HepG2 (cell line): Measurements from ENCODE around the gene NAB1. TPM values are rescaled to one million over a fixed set of nuclear protein-coding genes. Genes with fewer than 3 reads are reported as not detected.
A peak's percentile ranks its signal among the peaks of the same experiment; 100 is the strongest.

Experiments used
- CEBPG ChIP-seq: IDR thresholded peaks from 2 replicates; pipeline ENCODE4 v1.6.1; 2016
- DMTF1 ChIP-seq: sonication (generic); formaldehyde crosslinking; IDR thresholded peaks from 2 replicates; pipeline ENCODE4 v1.4.0; 2020; ENCODE audit warnings: mild to moderate bottlenecking, missing genetic modification reagents
- DNMT1 ChIP-seq: sonication (generic); formaldehyde crosslinking; IDR thresholded peaks from 2 replicates; pipeline ENCODE4 v1.5.1; 2020; ENCODE audit warnings: mild to moderate bottlenecking, missing genetic modification reagents
- E2F5 ChIP-seq: sonication (generic); formaldehyde crosslinking; conservative IDR thresholded peaks from 2 replicates; pipeline ENCODE4 v1.4.0; 2020; ENCODE audit warnings: missing genetic modification reagents
- ELK4 ChIP-seq: sonication (generic); formaldehyde crosslinking; IDR thresholded peaks from 2 replicates; pipeline ENCODE4 v1.9.0; 2021; ENCODE audit warnings: missing genetic modification reagents, borderline replicate concordance
- FOXK1 ChIP-seq: sonication (generic); formaldehyde crosslinking; IDR thresholded peaks from 2 replicates; pipeline ENCODE4 v1.4.0; 2020; ENCODE audit warnings: low read depth, missing genetic modification reagents, borderline replicate concordance
- MEIS1 ChIP-seq: sonication (generic); formaldehyde crosslinking; IDR thresholded peaks from 2 replicates; pipeline ENCODE4 v1.9.0; 2021; ENCODE audit warnings: mild to moderate bottlenecking, missing genetic modification reagents, moderate library complexity, borderline replicate concordance
- MTA1 ChIP-seq: sonication (generic); formaldehyde crosslinking; IDR thresholded peaks from 2 replicates; pipeline ENCODE4 v1.4.0; 2020; ENCODE audit warnings: missing genetic modification reagents, mild to moderate bottlenecking, borderline replicate concordance
- RARA ChIP-seq: IDR thresholded peaks from 2 replicates; pipeline ENCODE4 v1.6.1; 2016; ENCODE audit warnings: missing genetic modification reagents, missing compliant biosample characterization
- REL ChIP-seq: sonication (generic); formaldehyde crosslinking; conservative IDR thresholded peaks from 2 replicates; pipeline ENCODE4 v1.8.0; 2022; ENCODE audit warnings: mild to moderate bottlenecking, missing genetic modification reagents, moderate library complexity
- SMARCE1 ChIP-seq: fragments of 450-650 bp; IDR thresholded peaks from 2 replicates; pipeline ENCODE4 v1.6.1; 2017; ENCODE audit warnings: borderline replicate concordance
- TIGD3 ChIP-seq: sonication (generic); formaldehyde crosslinking; IDR thresholded peaks from 2 replicates; pipeline ENCODE4 v1.5.1; 2020; ENCODE audit warnings: mild to moderate bottlenecking, missing genetic modification reagents, borderline replicate concordance
- ZHX1 ChIP-seq: sonication (generic); formaldehyde crosslinking; IDR thresholded peaks from 2 replicates; pipeline ENCODE4 v1.8.1; 2022; ENCODE audit warnings: low read depth, mild to moderate bottlenecking, missing genetic modification reagents
- ZNF138 ChIP-seq: sonication (generic); formaldehyde crosslinking; IDR thresholded peaks from 2 replicates; pipeline ENCODE4 v1.5.0; 2020; ENCODE audit warnings: mild to moderate bottlenecking, low read depth, missing genetic modification reagents
- ZNF224 ChIP-seq: sonication (generic); formaldehyde crosslinking; IDR thresholded peaks from 2 replicates; pipeline ENCODE4 v1.5.0; 2020; ENCODE audit warnings: mild to moderate bottlenecking, missing genetic modification reagents
- ZNF614 ChIP-seq: IDR thresholded peaks from 2 replicates; pipeline ENCODE4 v1.6.1; 2018; ENCODE audit warnings: missing biosample characterization, missing genetic modification reagents, inconsistent platforms, borderline replicate concordance
- ZNF761 ChIP-seq: sonication (generic); formaldehyde crosslinking; conservative IDR thresholded peaks from 2 replicates; pipeline ENCODE4 v1.4.0; 2020; ENCODE audit warnings: mild to moderate bottlenecking, missing genetic modification reagents
- ZNF850 ChIP-seq: sonication (generic); formaldehyde crosslinking; conservative IDR thresholded peaks from 2 replicates; pipeline ENCODE4 v1.9.0; 2021; ENCODE audit warnings: mild to moderate bottlenecking, missing genetic modification reagents
- ZNF878 ChIP-seq: sonication (generic); formaldehyde crosslinking; IDR thresholded peaks from 2 replicates; pipeline ENCODE4 v1.8.1; 2023; ENCODE audit warnings: mild to moderate bottlenecking, missing genetic modification reagents, moderate library complexity
- polyA plus RNA-seq, 8 experiments: library from polyadenylated mRNA; depleted of rRNA in 3 of 8; stranded (reverse) in 7 of 8; unstranded in 1 of 8; fragments of >200 nt; fragmentation: Illumina TruSeq in 4 of 8; extraction: Trizol in 4 of 8; gene quantifications; 2 replicates each; pipeline versions ENCODE4 v1.2.1 to v1.2.3, GENCODE V29; 2011 to 2016; ENCODE audit warnings: low read depth in 4 of 8, missing spikeins in 1 of 8, mixed read lengths in 1 of 8; ENCODE audit not compliant: insufficient read depth in 1 of 8
- total RNA-seq, 5 experiments: library from RNA; depleted of rRNA; stranded (reverse); fragments of >200 nt; fragmentation: Illumina TruSeq; extraction: Trizol; gene quantifications; 2 replicates each; pipeline ENCODE4 v1.2.3, GENCODE V29; 2016; ENCODE audit warnings: low read depth in 1 of 5

Gene NAB1
- total and polyA plus RNA-seq, 2 of the 13 experiments (the other 11 are each of a cell fraction or from before 2014, with no cell fraction given) = 24.5 to 46.0 TPM

GRCh38 chr2:190696792-190697398, 48.0 kb downstream of the NAB1 start (continued):
- TF ChIP-seq ELK4 (CRISPR knock-in tag) (no peak), ZNF878 (CRISPR knock-in tag) (no peak), SMARCE1 (no peak), ZNF850 (no peak), MTA1 (no peak), REL (no peak), CEBPG (CRISPR knock-in tag) (no peak), ZNF761 (no peak), ZNF614 (CRISPR knock-in tag) (no peak), FOXK1 (CRISPR knock-in tag) (peak; percentile 26; the same call in 1 of the 2 replicates), DNMT1 (no peak), MEIS1 (no peak), E2F5 (CRISPR knock-in tag) (no peak), ZNF138 (CRISPR knock-in tag) (no peak), TIGD3 (CRISPR knock-in tag) (no peak), ZHX1 (CRISPR knock-in tag) (no peak), DMTF1 (CRISPR knock-in tag) (no peak), ZNF224 (CRISPR knock-in tag) (no peak), RARA (CRISPR knock-in tag) (peak; percentile 47)
